ENCODE measurements around the gene TNFRSF8.
"Not testable (repeated sequence)": the region's sequence is repeated elsewhere in the genome, so short reads cannot be mapped to it uniquely, and the experiment has no call there.

The TNFRSF8 gene

DNA sequence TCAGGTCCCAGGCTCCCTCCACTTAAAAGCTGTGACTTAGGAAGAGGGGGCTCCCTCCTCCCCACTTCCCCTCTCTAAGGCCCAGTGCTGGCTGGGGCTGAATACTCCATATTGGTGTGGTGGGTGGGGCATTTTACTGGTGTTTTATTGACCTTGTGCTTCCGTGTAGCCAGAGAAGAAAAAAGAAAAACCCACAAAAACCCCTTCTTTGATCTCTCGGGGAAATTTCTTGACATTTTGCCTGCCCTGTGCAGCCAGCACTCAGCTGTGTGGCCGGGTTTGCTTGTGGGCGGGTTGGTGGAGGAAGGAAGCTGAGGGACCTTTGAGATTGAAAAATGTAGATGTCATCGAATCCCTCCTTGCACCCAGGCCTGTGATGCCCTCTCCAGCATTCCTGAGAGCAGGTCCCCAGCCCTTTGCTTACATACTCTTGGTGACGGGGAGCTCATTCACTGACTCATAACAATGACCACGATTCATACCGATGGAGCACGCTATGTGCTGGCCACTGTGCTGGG is 24.8 kb downstream of the TNFRSF8 start:
- DNase-seq (ENCODE audit: low read depth) = no peak

GRCh38 chr1:12088607-12089006 is 25.5 kb downstream of the TNFRSF8 start:
- no peak for DNase-seq (ENCODE audit: low read depth)

- DNase-seq (ENCODE audit: low read depth) = no peak
These were observed 27.2 kb downstream of the TNFRSF8 start for GRCh38 chr1:12090326-12090725.

DNA sequence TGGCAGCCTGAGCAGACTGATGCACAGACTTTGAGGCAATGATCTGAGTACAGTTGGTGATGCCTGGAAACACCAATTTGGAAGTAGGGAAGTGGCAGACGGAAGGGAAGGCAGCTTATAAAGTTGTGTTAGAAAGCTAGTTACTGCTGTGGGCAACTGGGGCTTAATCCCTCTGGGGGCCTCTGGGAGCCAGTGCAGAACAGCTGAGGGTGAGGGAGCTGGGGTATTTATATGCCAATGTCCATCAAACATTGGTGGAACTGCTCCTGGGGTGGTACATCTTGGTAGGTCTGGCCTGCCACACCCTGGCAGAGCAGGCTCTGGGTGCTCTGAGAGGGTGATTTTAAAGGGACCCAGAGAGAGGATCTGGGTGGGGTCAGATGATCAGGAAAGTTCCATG is 28.1 kb downstream of the TNFRSF8 start:
- DNase-seq (ENCODE audit: low read depth) = no peak

GRCh38 chr1:12094180-12094579 is 31.1 kb downstream of the TNFRSF8 start:
- no peak for DNase-seq (ENCODE audit: low read depth)

DNA sequence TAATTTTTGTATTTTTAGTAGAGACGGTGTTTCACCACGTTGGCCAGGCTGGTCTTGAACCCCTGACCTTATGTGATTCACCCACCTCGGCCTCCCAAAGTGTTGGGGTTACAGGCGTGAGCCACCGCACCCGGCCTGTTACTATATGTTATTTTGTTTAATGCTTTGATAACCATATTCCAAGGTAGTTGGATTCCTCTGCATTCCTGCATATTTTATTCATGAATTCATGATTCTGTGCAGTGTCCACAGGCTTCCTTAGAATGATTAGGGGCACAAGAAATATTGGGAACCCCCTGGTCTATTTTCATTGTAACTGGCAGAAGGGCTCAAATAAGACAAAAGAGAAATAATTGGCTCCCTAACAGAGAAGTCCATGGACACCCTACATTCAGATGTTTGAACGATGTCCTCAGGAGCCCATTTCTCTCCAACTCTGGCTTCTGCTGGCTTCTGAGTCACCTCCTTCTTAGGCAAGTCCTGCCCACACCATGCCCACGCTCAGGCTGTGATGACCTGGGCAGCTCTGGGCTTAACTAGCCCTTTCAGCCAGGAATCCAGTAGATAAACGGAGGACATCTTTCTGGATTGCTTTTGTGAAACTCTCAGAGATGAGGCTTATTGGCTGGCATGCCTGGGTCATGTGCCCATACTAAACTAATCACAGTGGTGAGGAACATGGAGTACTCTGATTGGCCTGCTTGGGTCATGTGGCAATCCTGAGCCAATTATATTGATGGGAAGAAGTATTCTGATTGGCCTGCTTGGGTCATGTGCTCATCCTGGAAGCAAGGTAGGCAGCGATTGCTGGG is 32.6 kb downstream of the TNFRSF8 start:
- no peak for DNase-seq (ENCODE audit: low read depth)

DNA sequence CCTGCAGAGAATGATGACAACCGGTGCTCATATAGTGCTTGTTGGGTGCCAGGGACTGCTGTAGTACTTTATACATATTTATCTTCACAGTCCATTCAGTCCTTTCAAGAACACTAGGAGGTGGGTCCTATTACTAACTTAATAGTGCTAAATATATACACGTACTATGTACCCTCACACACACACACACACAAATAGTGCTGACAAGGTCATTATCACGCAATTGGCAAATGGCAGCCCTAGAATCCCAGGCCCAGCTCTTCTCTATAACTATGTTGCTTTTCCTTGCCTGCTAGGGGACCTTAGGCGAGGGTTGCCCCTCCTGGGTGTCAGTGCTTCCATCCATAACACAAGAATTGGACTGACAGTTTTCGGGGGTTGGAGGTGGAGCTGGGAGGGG is 33.5 kb downstream of the TNFRSF8 start:
- no peak for DNase-seq (ENCODE audit: low read depth)

- no peak for DNase-seq (ENCODE audit: low read depth)
These were observed 34.2 kb downstream of the TNFRSF8 start for GRCh38 chr1:12097321-12097720.

DNA sequence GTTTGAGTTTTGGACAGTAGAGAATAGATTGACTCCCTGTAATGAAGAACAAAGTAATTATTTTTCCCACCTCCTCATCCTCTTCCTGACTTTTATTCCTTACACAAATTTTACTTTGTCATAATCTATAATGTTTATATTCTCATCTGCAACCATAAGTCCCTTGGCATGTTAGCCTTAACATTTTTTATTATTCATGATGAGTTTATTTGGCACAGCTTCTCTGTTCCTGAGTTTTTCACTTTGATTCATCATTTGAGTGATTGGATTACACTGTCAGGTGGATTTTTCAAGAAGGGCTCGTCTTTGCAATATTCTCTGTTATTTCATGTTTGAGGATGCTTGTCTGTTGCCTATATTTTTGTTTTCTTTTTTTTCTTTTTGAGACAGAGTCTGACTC is 35.7 kb downstream of the TNFRSF8 start:
- DNase-seq (ENCODE audit: low read depth) = no peak

GRCh38 chr1:12099610-12100009 is 36.5 kb downstream of the TNFRSF8 start:
- DNase-seq (ENCODE audit: low read depth) = no peak

DNA sequence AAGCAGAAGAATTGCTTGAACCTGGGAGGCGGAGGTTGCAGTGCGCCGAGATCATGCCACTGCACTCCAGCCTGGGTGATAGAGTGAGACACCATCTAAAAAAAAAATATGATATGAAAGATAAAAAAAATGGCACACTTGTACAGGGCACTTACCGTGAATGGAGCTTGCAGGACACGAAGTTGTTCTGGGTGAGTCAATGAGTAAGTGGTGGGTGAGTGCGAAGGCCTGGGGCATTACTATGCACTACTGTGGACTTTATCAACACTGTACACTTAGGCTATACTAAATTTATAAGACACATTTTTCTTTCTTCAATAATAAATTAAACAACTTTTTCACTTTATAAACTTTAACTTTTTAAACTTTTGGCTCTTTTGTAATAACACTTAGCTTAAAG is 37.0 kb downstream of the TNFRSF8 start:
- no peak for DNase-seq (ENCODE audit: low read depth)

- not testable (repeated sequence) for DNase-seq (ENCODE audit: low read depth)
These were observed 38.0 kb downstream of the TNFRSF8 start for GRCh38 chr1:12101120-12101519.

GRCh38 chr1:12102066-12102465 is 39.0 kb downstream of the TNFRSF8 start:
- no peak for DNase-seq (ENCODE audit: low read depth)

DNA sequence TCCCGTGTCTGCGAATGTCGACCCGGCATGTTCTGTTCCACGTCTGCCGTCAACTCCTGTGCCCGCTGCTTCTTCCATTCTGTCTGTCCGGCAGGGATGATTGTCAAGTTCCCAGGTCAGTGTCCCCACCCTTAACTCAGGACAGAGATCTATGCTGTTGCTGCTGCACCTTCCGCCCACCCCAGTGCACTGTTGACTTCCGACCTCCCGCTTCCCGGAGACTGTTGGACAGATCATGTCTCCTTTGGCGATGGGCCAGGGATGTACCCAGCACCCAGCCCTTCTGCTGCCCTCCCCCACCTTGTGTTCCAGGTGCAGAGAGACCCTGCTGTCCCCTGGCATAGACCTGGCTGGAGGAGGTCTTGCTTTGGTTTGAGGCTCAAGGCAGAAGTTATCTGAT is 41.3 kb downstream of the TNFRSF8 start:
- DNase-seq (ENCODE audit: low read depth) = no peak

DNA sequence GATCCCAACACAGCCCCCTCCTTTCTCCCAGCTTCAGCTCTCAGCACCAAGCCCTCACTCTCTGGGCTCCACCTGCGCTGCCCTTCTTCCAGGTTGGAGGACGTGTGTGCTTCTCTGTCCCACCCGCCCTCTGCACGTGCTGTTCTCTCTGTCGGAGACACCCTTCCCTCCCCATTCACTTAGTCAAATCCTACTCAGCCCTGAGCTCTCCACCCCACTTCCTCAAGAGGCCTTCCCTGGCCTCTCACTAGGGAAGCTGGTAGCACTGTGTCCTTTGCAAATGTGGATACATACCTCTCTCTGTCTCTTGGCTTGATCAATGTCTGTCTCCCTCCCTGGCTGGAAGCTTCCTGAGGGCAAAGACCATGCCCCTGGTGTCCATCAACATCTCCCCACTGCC is 43.0 kb downstream of the TNFRSF8 start:
- no peak for DNase-seq (ENCODE audit: low read depth)

- DNase-seq (ENCODE audit: low read depth) = not testable (repeated sequence)
These were observed 43.8 kb downstream of the TNFRSF8 start for GRCh38 chr1:12106861-12107260.

DNA sequence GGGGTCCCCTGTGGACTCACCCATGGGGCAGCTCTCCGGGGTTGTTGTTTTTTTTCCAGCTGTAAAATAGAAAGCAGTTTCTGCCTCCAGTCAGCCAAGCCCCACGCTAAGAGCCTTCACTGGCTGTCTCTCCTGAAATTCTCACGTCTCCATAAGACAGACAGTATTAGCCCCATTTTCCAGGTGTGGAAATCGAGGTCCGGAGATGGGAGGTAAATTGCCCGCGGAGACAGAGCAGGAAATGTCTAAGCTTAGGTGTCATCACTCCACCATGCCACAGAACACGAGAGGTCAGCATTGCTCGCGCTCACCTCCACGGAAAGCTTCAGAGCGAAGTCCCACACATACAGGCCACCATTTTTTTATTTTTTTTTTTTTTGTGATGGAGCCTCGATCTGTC is 44.6 kb downstream of the TNFRSF8 start:
- DNase-seq (ENCODE audit: low read depth) = no peak

GRCh38 chr1:12109901-12110300 is 46.8 kb downstream of the TNFRSF8 start:
- DNase-seq (ENCODE audit: low read depth) = no peak

DNA sequence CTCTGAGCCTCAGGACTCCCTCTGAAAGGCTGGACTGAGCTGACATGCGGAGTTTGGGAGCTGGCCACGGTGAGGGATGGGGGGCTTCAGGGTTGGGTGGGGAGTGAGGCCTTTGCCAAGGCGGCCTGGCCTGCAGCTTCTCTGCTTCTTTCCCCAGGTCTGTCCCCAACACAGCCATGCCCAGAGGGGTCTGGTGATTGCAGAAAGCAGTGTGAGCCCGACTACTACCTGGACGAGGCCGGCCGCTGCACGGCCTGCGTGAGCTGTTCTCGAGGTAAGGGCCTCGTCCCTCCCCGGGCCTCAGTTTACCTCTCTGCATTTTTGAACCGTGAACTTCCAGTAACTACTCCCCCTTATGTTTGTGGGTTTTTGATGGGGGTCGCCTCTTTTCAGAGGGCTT is 48.6 kb downstream of the TNFRSF8 start:
- no peak for DNase-seq (ENCODE audit: low read depth)

DNA sequence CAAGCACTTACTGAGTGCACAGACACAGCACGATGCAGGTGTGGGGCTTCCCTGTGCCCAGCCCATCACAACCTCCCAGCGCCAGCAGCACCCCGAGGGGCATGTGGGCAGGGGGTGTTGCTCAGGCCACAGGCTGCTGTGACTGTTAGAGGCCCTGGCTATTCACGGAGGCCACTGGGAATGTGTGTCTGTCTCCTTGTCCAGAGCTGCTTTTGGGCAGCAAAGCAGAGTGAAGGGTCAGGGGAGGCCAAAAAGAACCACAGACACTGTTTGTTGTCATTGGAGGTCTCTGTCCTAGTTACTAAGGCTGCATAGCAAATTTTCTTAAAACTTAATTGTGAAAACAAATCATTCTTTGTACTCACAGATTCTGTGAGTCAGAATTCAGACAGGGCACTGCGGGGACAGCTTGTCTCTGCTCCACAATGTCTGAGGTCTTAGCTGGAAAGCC is 49.6 kb downstream of the TNFRSF8 start:
- DNase-seq (ENCODE audit: low read depth) = no peak

DNA sequence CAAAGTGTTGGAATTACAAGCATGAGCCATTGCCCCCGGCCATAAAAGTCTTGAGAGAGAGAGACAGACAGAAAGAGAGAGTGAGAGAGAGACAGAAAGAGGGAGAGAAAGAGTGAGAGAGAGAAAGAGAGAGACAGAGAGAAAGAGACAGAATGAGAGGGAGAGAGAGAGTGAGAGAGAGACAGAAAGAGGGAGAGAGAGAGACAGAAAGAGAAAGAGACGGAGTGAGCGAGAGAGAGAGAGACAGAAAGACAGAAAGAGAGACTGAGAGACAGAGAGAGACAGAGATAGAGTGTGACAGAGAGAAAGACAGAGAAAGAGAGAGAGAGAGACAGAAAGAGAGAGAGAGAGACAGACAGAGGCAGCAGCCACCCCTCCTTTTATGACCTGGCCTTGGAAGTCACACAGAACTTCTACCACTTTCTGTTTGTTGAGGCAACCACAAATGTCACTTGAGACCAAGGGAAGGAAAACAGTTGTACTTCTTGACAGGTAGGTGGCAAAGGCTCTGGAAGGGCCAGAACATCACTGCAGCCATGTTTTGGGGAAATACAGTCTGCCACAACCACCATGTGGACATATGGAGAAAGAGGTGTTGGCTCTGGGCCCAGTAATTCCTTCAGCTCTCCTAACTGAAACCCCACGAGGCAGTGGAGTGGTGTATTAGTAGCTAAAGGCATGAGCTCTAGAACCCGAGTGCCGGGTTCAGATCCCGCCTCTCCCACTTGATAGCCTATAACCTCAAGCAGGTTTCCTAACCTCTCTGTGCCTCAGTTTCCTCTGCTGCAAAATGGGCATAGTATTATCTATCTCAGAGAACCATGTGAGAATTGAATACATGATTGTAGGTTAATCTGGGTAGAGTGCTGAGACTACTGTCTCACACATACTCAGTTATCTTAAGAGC is 50.6 kb downstream of the TNFRSF8 start:
- no peak for DNase-seq (ENCODE audit: low read depth)

DNA sequence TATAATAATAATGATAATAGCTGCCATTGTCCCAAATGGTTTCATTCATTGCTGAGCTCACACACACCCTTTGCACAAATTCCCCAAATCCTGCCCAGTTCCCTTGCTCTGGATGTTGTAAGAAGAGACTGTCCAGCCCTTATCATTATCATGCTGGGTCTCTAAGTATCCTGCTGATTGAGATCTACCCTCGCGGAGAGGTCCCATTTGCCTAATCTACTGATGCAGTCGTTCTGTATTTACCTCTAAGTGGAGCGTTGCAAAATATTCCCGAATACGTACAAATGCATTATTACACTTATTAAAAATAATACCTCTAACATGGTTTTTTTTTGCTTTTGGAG is 51.2 kb downstream of the TNFRSF8 start:
- no peak for DNase-seq (ENCODE audit: low read depth)

DNA sequence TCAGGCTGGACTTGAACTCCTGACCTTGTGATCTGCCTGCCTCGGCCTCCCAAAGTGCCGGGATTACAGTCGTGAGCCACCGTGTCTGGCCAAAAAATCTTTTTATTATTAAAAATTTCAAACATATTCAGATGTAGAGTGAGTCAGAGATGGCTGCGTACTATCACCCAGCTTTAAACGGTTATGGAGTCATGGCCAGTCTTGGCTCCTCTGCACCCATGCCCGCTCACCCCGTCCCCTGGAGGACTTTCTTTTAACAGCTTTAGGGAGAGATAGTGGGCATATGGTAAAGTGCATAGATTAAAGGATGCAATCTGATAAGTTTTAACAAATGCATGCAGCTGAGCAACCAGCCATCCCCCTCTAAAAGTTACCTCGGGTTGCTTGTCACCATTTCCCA is 51.8 kb downstream of the TNFRSF8 start:
- no peak for DNase-seq (ENCODE audit: low read depth)

Data from HS-5 (cell line).